GM19240 (cell line): Measurements from ENCODE around the gene ZNF785.
"Not testable (repeated sequence)": the region's sequence is repeated elsewhere in the genome, so short reads cannot be mapped to it uniquely, and the experiment has no call there.

Experiments
- DNase-seq: peaks from one replicate; pipeline ENCODE4 v3.0.0; 2011; ENCODE audit warnings: low spot score; ENCODE audit not compliant: insufficient read length

Gene ZNF785

GRCh38 chr16:30585400-30586191 lies at the start of gene ZNF785:
TSS of gene ZNF785 (minus strand) at chr16:30585697. CDS start at chr16:30585611, 86 bp downstream.
- DNase-seq = peak; percentile 88

GRCh38 chr16:30633526-30633925 lies 48.0 kb upstream of the ZNF785 start:
- no peak for DNase-seq

GRCh38 chr16:30632454-30632853 lies 47.0 kb upstream of the ZNF785 start:
- not testable (repeated sequence) for DNase-seq

GRCh38 chr16:30628628-30629540 lies 43.4 kb upstream of the ZNF785 start:
- peak; percentile 47 for DNase-seq

GRCh38 chr16:30626236-30626635 lies 40.7 kb upstream of the ZNF785 start:
- no peak for DNase-seq

GRCh38 chr16:30623536-30624283 lies 38.2 kb upstream of the ZNF785 start:
- no peak for DNase-seq

- no peak for DNase-seq
Measured at GRCh38 chr16:30622455-30623032, 37.0 kb upstream of the ZNF785 start.

- no peak for DNase-seq
Measured at GRCh38 chr16:30621765-30622164, 36.3 kb upstream of the ZNF785 start.

- no peak for DNase-seq
Measured at GRCh38 chr16:30620169-30620568, 34.7 kb upstream of the ZNF785 start.

GRCh38 chr16:30619638-30620037 lies 34.1 kb upstream of the ZNF785 start:
- DNase-seq = no peak

GRCh38 chr16:30619202-30619601 lies 33.7 kb upstream of the ZNF785 start:
- DNase-seq = no peak

- no peak for DNase-seq
Measured at GRCh38 chr16:30615358-30616091, 30.0 kb upstream of the ZNF785 start.

GRCh38 chr16:30609926-30610839 lies 24.7 kb upstream of the ZNF785 start, which contains the start of gene ZNF689:
TSS of gene ZNF689 (minus strand) at chr16:30610389. CDS start at chr16:30610041, 348 bp downstream.
- DNase-seq = peak; percentile 90

GRCh38 chr16:30609002-30609925 lies 23.8 kb upstream of the ZNF785 start:
- peak; percentile 58 for DNase-seq

GRCh38 chr16:30606004-30606403 lies 20.5 kb upstream of the ZNF785 start:
- no peak for DNase-seq

GRCh38 chr16:30605158-30605557 lies 19.7 kb upstream of the ZNF785 start:
- DNase-seq = no peak

- DNase-seq = no peak
Measured at GRCh38 chr16:30604316-30604947, 18.9 kb upstream of the ZNF785 start.

GRCh38 chr16:30603945-30604315 lies 18.4 kb upstream of the ZNF785 start:
- no peak for DNase-seq
